Esophagus muscularis mucosa (tissue), 4 donors: ENCODE data around the gene COL27A1. TPM values are rescaled to one million over a fixed set of nuclear protein-coding genes. Genes with fewer than 3 reads are reported as not detected.

Experiments used
- DNase-seq: peaks from one replicate; pipeline ENCODE4 v3.0.0-alpha.2; 2017; ENCODE audit errors: extremely low spot score
- H3K27ac ChIP-seq, 4 donors: fragments of 200-600 bp; sonication (generic); replicated peaks in 1 of 4; 1 replicate in 3 of 4; 2 replicates in 1 of 4; pipeline ENCODE4 v1.5.1; 2016 to 2019; ENCODE audit warnings: mild to moderate bottlenecking in 1 of 4
- H3K27me3 ChIP-seq, 4 donors: fragments of 200-600 bp; sonication (generic); one replicate each; pipeline versions ENCODE4 v1.5.1 to v1.6.0; 2016 to 2019
- H3K36me3 ChIP-seq, 4 donors: fragments of 200-600 bp; sonication (generic); one replicate each; pipeline ENCODE4 v1.5.1; 2016 to 2019
- H3K4me1 ChIP-seq, 4 donors: fragments of 200-600 bp; sonication (generic); one replicate each; pipeline ENCODE4 v1.5.1; 2016 to 2019
- H3K4me3 ChIP-seq, 4 donors: fragments of 200-600 bp; sonication (generic); 1 replicate in 2 of 4; 2 replicates in 2 of 4; pipeline ENCODE4 v1.5.1; 2016 to 2019; ENCODE audit warnings: mild to moderate bottlenecking in 4 of 4, moderate library complexity in 1 of 4
- H3K9me3 ChIP-seq, 4 donors: fragments of 200-600 bp; sonication (generic); 1 replicate in 3 of 4; 2 replicates in 1 of 4; pipeline ENCODE4 v1.5.1; 2016 to 2019
- CTCF ChIP-seq, 3 experiments: fragments of 200-600 bp in 2 of 3; fragments of 450-650 bp in 1 of 3; sonication (generic) in 2 of 3; IDR thresholded peaks; one replicate each; pipeline ENCODE4 v1.5.1; 2017 to 2019; ENCODE audit warnings: antibody characterized with exemption in 3 of 3, mild to moderate bottlenecking in 2 of 3, moderate library complexity in 1 of 3
- EP300 ChIP-seq: sonication (generic); formaldehyde crosslinking; IDR thresholded peaks from one replicate; pipeline ENCODE4 v1.6.1; 2017; ENCODE audit warnings: antibody characterized with exemption
- POLR2A ChIP-seq: fragments of 450-650 bp; IDR thresholded peaks from one replicate; pipeline ENCODE4 v1.6.1; 2017; ENCODE audit warnings: antibody characterized with exemption, moderate library complexity, mild to moderate bottlenecking, low read depth
- POLR2AphosphoS5 ChIP-seq, 2 donors: sonication (generic); formaldehyde crosslinking; IDR thresholded peaks; one replicate each; pipeline ENCODE4 v1.6.1; 2017; ENCODE audit warnings: antibody characterized with exemption in 2 of 2
- WGBS: methylation state at CpG from one replicate; pipeline ENCODE4 v1.1.5; 2018; 5-methylcytosine and 5-hydroxymethylcytosine counted together
- intact Hi-C: fragments of 100-400 bp; cut with DNase I; formaldehyde crosslinking; loops from one replicate; pipeline ENCODE4 v1.15.1; 2023
- total RNA-seq, 4 donors: library from RNA; depleted of rRNA; stranded (reverse); fragments of >200 nt; gene quantifications; one replicate each; pipeline versions ENCODE4 v1.1.0 to v1.2.1, GENCODE V29; 2016

Gene COL27A1
- total RNA-seq, 4 donors from 2014 or later, result 1.8 to 3.3 (median 2.7) TPM

GRCh38 chr9:114212826-114213225, 57.5 kb downstream of the COL27A1 start:
- no peak for DNase-seq
- TF ChIP-seq CTCF (IDR thresholded peaks at IDR 0.05) (no peak), POLR2AphosphoS5 (IDR thresholded peaks at IDR 0.05) (no peak), EP300 (no peak), POLR2A (no peak)
- Histone ChIP-seq H3K36me3 (peaks cover 0 to 5% (median 0%) of the 10 kb centered on the region in 4 donors), H3K9me3 (no peaks in the 10 kb centered on the region), H3K4me3 (no peak overlapping the region), H3K27me3 (no peaks in the 10 kb centered on the region), H3K4me1 (peaks cover 17 to 26% (median 19%) of the 10 kb centered on the region in 4 donors), H3K27ac (no peak overlapping the region)
- intact Hi-C loops, result no loop called here
- WGBS, result 97% methylated on average over 5 of the region's 5 CpGs

GRCh38 chr9:114213566-114213965, 58.2 kb downstream of the COL27A1 start:
- DNase-seq, result no peak
- Histone ChIP-seq H3K4me1 (peaks cover 17 to 20% (median 19%) of the 10 kb centered on the region in 4 donors), H3K27me3 (no peaks in the 10 kb centered on the region), H3K4me3 (no peak overlapping the region), H3K27ac (no peak overlapping the region), H3K36me3 (peaks cover 0 to 5% (median 0%) of the 10 kb centered on the region in 4 donors), H3K9me3 (no peaks in the 10 kb centered on the region)
- intact Hi-C loops, result no loop called here
- TF ChIP-seq EP300 (no peak), POLR2A (no peak), POLR2AphosphoS5 (IDR thresholded peaks at IDR 0.05) (no peak), CTCF (IDR thresholded peaks at IDR 0.05) (no peak)
- 95% methylated on average over 6 of the region's 6 CpGs for WGBS

GRCh38 chr9:114214181-114214580, 58.8 kb downstream of the COL27A1 start:
- Histone ChIP-seq H3K36me3 (peaks cover 0 to 5% (median 0%) of the 10 kb centered on the region in 4 donors), H3K4me1 (peaks cover 17 to 20% (median 18%) of the 10 kb centered on the region in 4 donors), H3K4me3 (no peak overlapping the region), H3K9me3 (no peaks in the 10 kb centered on the region), H3K27ac (no peak overlapping the region), H3K27me3 (no peaks in the 10 kb centered on the region)
- TF ChIP-seq POLR2A (no peak), POLR2AphosphoS5 (IDR thresholded peaks at IDR 0.05) (no peak), EP300 (no peak), CTCF (IDR thresholded peaks at IDR 0.05) (no peak)
- no peak for DNase-seq
- 85% methylated on average over 5 of the region's 6 CpGs for WGBS
- intact Hi-C loops, result no loop called here

GRCh38 chr9:114214686-114215414, 59.5 kb downstream of the COL27A1 start:
- TF ChIP-seq POLR2A (no peak), EP300 (no peak), POLR2AphosphoS5 (IDR thresholded peaks at IDR 0.05) (no peak), CTCF (IDR thresholded peaks at IDR 0.05) (no peak)
- H3K4me3 ChIP-seq, result no peak overlapping the region
- no peak overlapping the region for H3K27ac ChIP-seq
- peaks cover 19 to 22% (median 22%) of the 10 kb centered on the region in 4 donors for H3K4me1 ChIP-seq
- H3K36me3 ChIP-seq, result peaks cover 0 to 5% (median under 1%) of the 10 kb centered on the region in 4 donors
- H3K27me3 ChIP-seq, result no peaks in the 10 kb centered on the region
- H3K9me3 ChIP-seq, result no peaks in the 10 kb centered on the region
- 66% methylated on average over 6 of the region's 7 CpGs for WGBS
- no peak for DNase-seq
- intact Hi-C loops, result no loop called here
